ENCODE measurements around the gene MT1M.
"Not testable (repeated sequence)": the region's sequence is repeated elsewhere in the genome, so short reads cannot be mapped to it uniquely, and the experiment has no call there.

MT1M gene

GRCh38 chr16:56632156-56632847 lies at the start of gene MT1M:
Gene MT1M, plus strand, starts transcription at chr16:56632659. Its CDS starts 73 bp downstream, at chr16:56632732.
- no peak for DNase-seq (ENCODE audit: low read depth)

DNA sequence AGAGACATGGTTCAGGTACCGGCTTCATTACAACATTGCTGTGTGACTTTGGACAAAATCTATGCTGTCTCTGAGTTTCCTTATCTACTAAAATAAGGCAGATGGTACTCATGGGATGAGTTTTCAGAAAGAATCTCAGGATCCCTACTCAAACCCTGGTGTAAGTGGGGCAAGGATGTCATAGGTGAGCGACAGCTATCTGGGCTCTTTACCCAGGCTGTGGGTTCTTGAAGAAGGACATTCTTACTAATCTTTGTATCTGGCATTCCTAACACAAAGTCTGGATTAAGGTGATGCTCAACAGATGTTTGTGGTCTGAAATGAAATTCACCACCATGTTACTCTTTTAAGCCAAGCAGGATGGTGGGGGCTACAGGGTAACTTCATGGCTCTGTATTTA lies 49.5 kb upstream of the MT1M start:
- not testable (repeated sequence) for DNase-seq (ENCODE audit: low read depth)

- no peak for DNase-seq (ENCODE audit: low read depth)
Measured at GRCh38 chr16:56583351-56584168, 48.9 kb upstream of the MT1M start.

DNA sequence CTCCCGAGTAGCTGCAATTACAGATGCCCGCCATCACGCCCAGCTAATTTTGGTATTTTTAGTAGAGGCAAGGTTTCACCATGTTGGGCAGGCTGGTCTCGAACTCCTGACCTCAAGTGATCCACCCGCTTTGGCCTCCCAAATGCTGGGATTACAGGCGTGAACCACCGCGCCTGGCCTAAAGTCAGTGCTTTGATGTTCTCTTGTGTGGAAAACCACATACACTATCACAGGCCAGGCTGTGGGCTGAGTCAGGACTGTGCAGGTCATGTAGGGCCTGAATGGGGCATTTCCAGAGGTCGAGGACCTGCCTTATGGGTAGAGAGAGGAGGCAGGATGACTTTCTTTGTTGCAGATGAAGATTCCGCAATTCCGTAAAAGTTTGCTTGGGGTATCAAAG lies 48.2 kb upstream of the MT1M start:
- DNase-seq (ENCODE audit: low read depth): no peak

DNA sequence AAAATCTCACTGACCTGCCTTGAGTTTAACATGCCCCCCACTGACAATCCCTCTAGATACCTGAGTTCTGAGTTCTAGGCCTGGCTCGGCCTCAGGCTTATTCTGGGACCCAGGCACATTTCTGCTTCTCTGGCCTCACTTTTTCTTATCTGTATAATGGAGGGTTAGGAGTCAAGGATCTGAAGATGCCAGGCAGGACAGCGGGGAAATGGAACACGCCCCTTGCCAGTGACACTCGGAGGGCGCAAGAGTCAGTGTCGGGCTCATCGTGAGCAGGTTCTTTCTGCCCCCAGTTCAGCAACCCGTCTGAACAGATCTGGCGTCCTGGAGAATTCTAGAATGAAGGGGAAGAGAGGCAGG lies 43.7 kb upstream of the MT1M start:
- no peak for DNase-seq (ENCODE audit: low read depth)

GRCh38 chr16:56589141-56590039 lies 43.1 kb upstream of the MT1M start, which contains the start of gene MT3:
Gene MT3, plus strand, starts transcription at chr16:56589528. Its CDS starts 63 bp downstream, at chr16:56589591.
- DNase-seq (ENCODE audit: low read depth): no peak

- no peak for DNase-seq (ENCODE audit: low read depth)
Measured at GRCh38 chr16:56591377-56592060, 40.9 kb upstream of the MT1M start.

DNA sequence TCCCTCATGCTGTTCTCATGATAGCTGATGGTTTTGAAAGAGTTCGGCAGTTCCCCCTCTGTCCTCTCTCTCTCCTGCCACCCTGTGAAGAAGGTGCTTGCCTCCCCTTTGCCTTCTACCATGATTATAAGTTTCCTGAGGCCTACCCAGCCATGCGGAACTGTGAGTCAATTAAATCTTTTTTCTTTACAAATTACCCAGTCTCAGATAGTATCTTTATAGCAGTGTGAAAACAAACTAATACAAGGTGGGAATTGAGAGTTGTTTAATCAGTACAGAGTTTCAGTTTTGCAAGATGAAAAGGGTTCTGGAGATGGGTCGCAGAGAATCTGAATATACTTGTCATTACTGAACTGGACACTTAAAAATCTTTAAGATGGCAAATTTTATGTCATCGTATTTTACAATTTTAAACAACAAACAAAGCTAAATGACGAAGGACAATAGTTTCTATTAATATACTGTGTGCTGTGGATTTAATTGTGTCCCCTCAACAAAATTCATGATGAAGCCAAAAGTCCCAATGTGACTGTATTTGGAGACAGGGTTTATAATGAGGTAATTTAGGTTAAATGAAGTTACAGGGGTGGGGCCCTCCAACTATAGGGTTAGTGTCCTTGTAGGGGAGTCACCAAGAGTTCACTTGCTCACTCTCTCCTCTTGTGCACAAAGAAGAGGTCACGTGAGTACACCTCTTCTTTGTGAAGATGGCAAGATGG lies 38.7 kb upstream of the MT1M start:
- no peak for DNase-seq (ENCODE audit: low read depth)

DNA sequence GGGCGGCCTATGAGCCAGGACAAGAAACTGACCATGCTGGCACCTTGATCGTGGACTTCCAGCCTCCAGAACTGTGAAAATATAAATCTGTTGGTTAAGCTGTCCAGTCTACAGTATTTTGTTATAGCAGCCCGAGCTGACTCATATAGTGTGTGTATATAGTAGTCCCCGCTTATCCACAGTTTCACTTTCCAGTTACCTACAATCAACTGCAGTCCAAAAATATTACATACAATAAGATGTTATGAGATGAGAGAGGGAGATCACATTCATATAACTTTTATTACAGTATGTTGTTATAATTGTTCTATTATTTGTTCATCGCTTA lies 38.2 kb upstream of the MT1M start:
- no peak for DNase-seq (ENCODE audit: low read depth)

- DNase-seq (ENCODE audit: low read depth): no peak
Measured at GRCh38 chr16:56600398-56600999, 32.0 kb upstream of the MT1M start.

- no peak for DNase-seq (ENCODE audit: low read depth)
Measured at GRCh38 chr16:56601325-56601724, 31.1 kb upstream of the MT1M start.

DNA sequence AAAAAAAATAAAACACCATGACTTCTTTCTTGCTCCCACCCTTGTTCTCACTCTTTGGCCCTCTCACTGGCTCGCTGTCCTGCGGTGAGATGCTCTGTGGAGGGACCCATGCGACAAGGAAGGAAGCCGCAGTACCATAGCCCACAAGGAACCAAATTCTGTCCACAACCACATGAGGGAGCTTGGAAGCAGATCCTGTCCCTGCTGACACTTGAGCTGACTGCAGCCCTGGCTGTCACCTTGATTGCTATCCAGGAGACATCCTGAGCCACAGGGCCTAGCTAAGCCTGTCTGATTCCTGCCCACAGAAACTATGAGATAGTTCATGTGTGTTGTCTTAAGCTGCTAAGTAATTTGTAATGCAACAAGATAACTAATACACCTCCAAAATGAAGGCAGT lies 28.9 kb upstream of the MT1M start:
- DNase-seq (ENCODE audit: low read depth): no peak

DNA sequence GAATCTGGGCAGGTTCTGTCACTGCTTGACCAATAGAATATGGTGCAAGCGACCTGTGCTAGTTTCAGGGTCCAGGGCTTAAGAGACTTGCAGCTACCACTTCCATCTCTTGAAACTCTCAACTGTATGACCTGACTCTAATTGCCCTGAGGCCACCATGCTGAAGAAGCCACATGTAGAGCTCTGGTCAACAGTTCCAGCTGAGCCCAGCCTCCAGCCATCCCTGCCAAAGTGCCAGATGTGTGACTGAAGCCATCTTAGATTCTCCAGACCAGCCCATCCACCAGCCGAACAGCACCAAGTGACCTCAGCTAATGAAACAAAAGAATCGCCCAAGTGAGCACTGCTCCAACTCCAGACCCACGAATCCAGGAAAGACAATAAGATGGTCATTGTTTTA lies 27.5 kb upstream of the MT1M start:
- DNase-seq (ENCODE audit: low read depth): no peak

DNA sequence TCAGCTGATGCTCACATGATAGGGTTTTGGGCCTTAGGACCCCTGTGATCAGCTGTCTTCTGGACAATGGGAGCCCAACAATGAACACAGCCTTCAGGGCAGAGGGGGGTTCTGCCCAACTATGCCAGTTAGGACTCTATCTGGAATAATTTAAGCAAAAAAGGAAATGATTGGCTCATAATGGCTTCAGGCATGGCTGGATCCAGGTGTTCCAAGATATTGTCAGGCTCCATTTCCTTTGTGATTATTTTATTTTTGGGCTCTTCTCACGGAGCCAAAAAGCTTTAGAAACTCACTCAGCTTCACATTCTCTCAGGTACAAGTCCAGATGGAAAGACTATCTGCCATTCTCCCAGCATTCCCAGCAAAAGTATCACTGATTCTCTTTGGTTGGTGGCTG lies 27.0 kb upstream of the MT1M start:
- DNase-seq (ENCODE audit: low read depth): no peak

DNA sequence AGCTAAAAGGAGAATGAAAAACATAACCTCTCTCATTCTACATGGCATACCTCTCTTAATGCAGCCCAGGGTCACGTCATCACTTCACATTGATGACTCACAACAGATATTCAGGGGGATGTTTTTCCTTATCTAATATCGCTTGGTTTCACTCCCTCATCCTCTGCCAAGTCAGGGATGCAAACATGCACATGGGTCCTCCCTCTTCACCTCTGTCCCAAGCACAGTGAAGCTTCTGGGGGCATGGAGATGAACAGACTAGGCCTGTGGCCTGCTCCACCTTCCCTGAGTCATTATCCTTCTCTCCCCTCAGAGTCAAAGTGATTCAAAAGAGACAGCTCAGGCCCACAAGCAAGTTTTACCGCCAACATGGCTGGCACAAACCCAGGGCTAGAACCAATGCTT lies 26.4 kb upstream of the MT1M start:
- DNase-seq (ENCODE audit: low read depth): no peak

DNA sequence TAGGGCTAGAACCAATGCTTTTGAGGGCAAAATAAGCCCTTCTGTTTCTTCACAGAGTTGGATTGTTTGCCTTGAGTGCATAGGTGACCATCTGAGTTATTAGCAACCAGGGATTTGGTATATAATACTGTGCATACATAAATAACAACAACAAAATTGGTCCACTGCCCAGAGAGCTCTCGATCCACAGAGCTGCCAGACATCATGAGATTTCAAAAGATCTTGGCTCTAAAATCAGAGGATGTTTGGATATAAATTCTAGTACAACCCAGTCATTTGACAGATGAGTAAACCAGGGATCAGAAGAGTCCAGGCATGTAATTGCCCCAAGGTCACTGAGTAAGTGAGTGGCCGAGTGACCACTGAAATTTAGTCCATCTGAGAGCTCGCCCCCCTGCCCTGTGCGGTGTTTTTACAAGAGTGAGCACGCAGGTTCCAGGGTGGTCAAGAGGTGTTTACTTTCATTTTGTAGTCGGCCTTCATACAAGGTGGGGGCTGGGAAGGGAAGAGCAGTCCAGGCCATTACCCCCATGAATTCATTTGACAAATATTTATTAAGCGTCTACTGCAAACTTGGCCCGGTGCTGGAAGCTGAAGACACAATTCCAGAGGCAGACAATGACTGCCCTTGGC lies 25.9 kb upstream of the MT1M start:
- no peak for DNase-seq (ENCODE audit: low read depth)

- DNase-seq (ENCODE audit: low read depth): no peak
Measured at GRCh38 chr16:56607109-56607618, 25.3 kb upstream of the MT1M start.

DNA sequence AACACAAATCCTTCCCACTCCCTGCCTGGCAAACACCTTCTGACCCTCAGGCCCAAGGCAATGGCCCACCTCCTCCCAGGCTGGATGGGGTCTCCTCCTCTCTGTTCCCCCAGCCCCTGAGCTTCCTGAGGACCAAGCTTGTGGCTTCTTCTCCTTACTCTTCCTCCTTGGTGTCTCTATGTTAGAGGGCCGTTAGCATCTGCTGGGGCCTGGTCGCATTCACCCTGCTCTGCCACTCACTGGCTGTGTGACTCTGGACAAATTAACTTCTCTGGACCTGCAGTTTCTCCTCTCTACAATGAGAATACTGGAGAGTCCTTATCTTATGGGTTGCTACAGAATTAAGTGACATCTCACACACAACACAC lies 24.8 kb upstream of the MT1M start:
- no peak for DNase-seq (ENCODE audit: low read depth)

DNA sequence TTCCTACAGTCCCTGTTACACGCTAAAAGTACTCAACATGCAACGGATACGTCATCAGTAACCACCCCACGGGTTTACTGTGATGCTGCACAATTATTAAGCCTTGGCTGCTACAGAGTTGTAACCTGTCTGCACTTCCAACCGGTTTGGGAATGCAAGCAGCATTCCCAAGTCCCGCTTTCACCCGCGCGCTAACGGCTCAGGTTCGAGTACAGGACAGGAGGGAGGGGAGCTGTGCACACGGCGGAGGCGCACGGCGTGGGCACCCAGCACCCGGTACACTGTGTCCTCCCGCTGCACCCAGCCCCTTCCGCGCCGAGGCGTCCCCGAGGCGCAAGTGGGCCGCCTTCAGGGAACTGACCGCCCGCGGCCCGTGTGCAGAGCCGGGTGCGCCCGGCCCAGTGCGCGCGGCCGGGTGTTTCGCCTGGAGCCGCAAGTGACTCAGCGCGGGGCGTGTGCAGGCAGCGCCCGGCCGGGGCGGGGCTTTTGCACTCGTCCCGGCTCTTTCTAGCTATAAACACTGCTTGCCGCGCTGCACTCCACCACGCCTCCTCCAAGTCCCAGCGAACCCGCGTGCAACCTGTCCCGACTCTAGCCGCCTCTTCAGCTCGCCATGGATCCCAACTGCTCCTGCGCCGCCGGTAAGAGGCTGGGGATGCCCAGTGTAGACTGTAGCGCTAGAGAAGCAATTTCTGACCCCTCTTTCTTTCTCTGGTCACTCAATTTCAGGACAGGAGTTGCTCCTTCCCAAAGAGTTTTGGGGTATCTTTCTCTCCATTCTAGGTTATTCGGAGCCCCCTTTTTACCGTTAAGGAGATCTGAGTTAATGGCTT lies 24.2 kb upstream of the MT1M start, which contains the start of gene MT2A:
TSS of gene MT2A (plus strand) at position 542 of the 833 bp plus-strand sequence. CDS start at position 614, 72 bp downstream.
- peak; percentile 88 for DNase-seq (ENCODE audit: low read depth)
